NCI-H2227 treated with DMSO at 0.1 percent for 48 hours (cell line): ENCODE results near the gene ZC3H18.
"Not testable (repeated sequence)": the region's sequence is repeated elsewhere in the genome, so short reads cannot be mapped to it uniquely, and the experiment has no call there.

Experiments used
- DNase-seq: peaks from one replicate; lab custom pipeline; 2025; lab: John Stamatoyannopoulos, UW

The ZC3H18 gene

DNA sequence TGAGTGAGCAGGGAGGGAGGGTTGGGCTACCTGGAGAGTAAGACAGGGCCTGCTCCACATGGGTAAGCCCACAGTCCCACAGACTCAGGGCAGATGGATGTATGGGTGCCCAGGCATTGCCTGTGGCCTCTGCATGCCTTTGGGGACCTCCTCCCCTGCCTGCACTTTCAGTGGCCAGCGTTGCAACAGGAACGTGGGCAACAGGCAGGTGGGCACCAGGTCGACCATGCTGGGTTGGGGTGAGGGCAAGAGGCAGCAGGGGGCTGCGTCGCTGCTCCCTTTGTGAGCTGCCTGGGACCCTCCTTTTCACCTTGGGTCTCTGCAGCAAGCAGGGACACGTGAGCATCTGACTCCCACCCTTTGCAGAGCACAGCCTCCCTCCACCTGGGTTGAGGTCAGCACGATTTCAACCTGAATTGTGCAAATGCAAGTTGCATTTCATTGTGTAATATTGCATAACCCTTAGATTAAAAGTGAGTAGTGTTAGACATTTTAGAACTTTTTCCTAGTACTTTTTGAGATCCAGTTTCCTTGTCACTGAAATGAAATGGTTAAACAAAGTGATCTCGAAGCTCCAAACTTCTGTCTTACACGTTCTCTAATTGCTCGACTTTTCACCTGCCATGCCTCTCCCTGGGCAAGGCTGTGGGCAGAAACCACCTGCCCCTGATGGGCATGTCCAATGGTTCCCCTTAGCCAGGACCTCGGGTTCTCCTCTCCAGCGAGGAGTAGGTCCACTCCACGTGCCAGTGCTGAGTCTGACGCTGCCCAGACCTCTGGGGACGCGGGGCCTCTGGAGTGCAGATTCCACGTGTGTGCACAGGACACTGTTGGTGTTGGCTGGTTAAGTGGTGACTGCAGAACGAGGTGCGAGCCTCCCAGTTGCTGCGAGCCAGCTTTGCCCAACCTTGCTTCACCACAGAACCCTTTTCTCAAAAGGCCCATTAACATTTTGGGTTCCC is 35.3 kb downstream of the ZC3H18 start:
- DNase-seq, result no peak

DNA sequence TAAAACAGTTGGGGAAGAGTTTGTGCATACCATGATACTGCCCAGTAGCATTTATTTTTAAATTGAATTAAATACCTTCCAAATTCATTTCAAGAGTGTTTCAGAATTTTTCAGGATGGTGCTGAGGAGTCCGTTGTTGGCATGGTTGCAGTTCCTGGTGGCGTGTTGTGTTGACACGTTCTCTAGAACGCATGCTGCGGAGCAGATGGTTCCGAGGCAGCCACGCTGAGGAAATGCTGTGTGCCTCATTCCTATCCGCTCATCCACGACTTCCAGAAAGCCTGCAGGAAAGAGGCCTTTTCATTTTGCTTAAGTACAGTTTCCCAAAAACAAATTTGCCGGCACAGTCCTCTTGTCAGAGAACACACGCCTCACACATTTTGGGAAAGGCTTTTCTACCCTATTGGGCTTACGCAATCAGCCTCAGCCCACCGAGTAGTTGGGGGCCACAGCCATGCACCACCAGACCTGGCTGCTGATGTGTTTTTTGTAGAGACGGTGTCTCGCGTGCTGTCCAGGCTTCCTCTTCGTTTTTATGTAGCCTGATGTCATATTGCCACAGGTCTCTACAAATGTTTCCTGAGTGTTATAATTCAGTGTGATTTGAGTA is 36.0 kb downstream of the ZC3H18 start:
- DNase-seq, result no peak

DNA sequence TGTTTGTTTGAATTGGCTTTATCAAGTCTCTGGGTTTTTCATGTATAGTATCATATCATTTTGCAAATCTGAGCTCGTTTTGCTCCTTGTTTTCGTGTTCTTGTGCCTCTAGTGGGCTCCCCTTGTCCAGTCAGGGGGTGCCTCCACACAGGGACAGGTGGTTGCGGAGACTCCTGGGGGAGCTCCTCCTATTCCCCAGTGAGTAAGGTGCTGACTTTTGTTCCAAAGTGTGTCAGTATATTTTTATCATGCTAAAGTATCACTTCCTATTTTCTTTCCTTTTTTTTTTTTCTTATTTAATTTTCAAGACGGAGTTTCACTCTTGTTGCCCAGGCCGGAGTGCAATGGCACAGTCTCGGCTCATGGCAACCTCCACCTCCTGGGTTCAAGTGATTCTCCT is 37.9 kb downstream of the ZC3H18 start:
- no peak for DNase-seq

DNA sequence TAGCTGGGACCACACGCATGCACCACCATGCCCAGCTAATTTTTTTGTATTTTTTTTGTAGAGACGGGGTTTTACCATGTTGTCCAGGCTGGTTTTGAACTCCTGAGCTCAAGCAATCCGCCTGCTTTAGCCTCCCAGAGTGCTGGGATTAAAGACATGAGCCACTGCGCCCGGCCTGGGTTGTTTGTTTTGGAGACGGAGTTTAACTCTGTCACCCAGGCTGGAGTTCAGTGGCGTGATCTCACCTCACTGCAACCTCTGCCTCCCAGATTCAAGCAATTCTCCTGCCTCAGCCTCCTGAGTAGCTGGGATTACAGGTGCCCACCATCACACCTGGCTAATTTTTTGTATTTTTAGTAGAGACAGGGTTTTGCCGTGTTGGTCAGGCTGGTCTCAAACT is 39.2 kb downstream of the ZC3H18 start:
- not testable (repeated sequence) for DNase-seq

DNA sequence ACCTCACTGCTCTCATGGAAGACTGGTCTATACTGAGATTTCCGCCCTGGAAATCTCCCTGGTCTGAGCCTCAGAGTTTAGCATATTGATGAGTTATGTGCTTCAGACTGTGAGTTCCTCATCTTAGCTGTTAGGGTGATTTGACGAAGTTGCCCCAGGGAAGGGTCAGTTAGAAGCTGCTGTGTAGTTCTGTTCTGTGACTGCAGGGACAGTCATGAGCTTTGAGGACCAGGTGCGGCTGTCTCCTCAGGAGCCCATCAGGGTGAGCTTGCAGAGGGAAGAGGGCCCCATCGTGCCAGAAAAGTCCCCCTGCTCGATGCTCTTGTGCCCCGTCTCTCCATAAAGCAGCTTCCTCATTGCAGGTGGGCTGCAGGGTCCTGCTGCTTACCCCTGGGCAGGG is 39.9 kb downstream of the ZC3H18 start:
- DNase-seq, result no peak

DNA sequence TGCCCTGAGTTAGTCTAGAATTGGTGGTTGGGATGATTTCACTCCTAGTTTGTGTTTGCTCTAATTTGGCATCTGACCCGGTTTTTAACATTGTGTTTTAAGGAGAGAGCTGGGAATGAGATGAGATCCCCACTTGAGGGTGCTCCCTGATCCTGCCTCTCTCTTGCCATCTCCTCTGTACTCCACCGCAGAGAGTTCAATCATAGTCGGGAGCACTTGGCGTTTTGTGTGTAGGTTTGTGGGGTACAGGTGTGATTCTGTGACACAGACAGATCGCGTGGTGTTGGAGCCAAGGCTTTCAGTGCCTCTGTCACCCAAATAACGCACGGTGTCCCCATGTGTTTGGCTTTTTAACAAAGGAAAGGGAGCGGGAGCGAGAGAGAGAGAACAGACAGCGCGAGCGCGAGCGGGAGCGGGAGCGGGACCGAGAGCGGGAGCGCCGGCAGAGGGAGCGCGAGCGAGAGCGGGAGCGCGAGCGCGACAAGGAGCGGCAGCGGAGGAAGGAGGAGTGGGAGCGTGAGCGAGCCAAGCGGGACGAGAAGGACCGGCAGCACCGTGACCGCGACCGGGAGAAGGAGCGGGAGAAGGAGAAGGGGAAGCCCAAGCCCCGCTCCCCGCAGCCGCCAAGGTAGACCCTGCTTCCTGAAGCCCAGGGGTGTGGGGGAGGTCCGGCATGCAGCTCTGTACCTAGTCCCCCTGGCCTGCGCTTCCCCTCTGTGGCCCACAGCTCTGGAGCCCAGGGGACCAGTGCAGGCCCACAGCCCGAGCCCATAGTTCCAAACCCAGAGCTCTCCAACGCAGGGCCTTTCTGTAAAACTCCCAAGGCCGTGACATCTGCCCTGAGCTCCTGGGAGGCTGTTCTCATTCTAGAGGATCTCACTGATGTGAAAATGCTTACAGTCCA is 41.0 kb downstream of the ZC3H18 start:
- no peak for DNase-seq

DNA sequence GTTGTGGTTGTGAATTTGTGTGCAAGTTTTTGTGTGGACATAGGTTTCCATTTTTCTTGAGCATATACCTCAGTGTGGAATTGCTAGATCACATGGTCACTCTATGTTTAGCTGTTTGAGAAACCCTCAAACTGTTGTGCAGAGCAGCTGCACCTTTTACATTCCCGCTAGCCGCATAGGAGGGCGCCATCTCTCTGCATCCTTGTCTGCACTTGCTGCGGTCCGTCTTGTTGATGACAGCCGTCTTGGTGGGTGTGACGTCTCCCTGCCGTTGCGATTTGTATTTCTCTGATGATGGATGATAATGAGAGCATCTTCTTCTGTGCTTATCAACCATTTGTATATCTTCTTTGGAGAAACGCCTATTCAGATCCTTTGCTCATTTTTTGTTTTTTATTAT is 43.1 kb downstream of the ZC3H18 start:
- no peak for DNase-seq

DNA sequence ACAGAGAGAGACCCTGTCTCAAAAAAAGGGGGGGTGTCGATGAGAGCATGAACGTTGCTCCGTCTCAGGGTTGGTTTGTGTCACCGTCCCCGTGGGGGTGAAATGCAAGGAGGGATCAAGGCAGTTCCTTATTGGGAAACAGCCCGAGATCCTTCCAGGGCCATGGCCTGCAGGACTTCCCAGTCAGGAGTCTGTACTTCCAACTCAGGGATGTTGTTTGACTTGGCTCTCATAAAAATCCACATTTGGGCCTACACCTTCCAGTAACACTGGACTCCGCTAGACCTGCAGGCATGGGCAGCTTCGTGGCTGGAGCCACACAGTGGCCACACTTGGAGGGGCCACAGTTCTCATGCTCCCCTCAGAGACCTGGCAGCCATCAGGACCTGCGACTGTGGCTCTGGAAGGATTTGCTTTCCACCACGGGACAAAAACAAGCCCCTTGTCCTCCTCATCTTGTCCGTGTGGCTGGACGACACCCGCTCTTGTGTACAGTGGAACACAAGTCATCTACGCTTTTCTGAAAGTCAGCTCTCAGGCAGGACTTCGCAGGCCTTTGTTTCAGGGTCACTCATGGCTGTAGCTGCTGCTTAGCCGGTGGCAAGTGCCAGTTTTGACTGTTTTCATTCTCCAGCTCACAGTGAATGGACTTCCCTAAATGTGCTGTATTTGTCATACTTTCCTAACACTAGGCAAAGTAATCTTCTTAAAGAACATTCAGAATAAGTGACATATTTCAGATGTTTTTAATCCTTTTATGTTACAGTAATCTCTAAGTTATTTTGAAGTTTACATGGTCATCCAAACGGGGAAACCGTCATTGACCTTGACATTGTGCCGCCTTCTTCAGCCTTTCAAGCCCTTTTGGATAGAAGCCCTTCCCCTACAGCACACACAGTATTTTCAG is 44.0 kb downstream of the ZC3H18 start:
- DNase-seq, result no peak

DNA sequence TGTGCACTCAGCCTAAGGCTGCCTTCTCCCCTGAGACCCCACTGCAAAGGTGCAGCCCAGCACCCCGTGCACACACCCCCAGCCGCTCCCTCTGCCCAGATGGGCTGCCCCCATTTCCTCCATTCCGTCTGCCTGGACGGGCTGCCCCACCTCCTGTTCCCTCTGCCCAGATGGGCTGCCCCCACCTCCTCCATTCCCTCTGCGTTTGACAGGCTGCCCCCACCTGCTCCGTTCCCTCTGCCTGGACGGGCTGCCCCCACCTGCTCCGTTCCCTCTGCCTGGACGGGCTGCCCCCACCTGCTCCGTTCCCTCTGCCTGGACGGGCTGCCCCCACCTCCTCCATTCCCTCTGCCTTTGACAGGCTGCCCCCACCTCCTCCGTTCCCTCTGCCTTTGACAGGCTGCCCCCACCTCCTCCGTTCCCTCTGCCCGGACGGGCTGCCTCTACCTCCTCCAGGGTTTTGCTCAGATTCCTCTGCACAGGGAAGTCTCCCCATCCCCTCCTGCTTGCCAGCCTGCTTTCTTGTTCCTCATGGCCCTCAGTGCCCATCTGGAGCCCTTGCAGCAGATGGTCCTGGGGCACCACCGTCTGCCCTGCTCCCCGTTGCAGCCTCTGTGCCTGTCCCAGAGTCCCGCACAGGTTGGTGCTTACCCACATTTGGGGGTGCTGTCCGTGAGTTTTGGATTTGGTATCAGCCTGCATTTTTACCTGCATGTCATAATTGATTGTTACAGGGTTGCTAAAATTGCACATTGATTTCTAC is 44.8 kb downstream of the ZC3H18 start:
- DNase-seq, result no peak

DNA sequence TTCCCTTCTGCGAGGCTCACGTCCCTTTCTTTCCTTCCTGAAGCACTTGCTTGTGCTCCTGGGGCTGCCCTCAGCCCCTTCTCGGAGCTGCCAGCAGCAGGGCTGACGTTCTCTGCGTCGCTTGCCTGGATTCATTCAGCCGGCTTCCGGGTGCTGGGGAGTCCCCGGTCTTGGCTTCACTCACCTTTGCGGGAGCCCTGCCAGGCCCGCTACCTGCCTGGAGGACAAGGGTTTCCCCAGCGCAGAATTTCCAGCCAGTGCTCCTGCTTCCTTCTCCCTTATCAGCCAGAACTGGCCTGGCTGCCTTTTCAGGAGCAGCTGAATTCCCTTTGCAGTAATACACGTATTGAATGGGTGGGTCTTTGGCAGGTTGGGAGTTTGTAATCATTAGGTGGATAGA is 46.1 kb downstream of the ZC3H18 start:
- no peak for DNase-seq

DNA sequence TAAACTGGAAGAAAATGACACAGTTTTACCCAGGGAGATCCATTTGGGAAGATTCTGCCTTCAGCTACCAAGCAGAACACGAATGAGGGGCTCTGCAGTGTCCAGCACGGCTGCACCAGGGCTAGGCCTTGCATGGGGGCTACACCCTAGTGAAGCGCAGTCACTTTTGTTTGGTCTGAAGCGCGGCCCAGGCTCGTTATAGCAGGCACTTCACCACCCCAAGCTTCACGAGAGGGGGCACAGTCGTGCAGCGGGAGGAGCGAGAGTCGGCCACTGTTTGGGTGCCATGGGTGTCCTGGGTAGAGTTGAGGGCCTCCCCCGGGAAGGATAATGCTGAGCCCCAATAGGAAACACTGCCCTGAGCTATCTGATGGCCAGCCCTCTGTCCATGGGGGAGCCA is 46.5 kb downstream of the ZC3H18 start:
- DNase-seq, result no peak

DNA sequence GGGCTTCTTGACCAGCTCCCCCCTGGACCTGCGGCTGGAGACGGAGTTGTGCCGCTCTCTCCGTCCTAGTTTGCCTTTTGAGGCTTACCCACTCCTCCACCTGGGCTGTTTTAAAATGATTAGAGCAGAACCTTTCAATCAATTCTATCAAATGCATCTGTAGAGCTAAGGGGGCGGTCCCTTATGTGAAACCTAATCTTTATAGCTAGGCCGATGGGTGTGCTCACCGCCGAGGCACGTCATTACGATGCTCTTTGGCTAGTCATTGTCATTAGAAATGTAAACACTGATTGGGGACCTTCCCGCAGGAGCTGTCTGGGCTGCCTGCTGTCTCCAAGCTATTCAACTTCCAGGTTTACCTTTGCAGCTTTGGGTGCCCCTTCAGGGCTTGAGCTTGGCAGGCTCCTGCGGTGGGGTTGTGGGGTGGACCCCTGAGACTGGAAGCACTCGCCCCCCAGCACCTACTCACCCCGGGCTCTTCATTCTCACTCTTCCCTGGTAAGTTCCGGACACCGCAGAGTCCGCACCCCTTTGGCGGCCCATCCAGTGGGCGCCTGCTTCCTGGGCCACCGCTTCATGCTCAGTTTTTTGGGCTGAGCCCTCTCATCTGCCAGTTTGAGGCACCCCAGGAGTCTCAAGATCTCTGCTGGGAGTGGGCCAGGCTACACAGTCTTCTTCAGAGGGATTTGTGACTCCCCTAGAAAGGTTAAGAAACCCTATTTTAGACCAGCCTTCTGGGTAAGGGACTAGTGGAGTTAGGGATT is 47.2 kb downstream of the ZC3H18 start:
- DNase-seq, result no peak

DNA sequence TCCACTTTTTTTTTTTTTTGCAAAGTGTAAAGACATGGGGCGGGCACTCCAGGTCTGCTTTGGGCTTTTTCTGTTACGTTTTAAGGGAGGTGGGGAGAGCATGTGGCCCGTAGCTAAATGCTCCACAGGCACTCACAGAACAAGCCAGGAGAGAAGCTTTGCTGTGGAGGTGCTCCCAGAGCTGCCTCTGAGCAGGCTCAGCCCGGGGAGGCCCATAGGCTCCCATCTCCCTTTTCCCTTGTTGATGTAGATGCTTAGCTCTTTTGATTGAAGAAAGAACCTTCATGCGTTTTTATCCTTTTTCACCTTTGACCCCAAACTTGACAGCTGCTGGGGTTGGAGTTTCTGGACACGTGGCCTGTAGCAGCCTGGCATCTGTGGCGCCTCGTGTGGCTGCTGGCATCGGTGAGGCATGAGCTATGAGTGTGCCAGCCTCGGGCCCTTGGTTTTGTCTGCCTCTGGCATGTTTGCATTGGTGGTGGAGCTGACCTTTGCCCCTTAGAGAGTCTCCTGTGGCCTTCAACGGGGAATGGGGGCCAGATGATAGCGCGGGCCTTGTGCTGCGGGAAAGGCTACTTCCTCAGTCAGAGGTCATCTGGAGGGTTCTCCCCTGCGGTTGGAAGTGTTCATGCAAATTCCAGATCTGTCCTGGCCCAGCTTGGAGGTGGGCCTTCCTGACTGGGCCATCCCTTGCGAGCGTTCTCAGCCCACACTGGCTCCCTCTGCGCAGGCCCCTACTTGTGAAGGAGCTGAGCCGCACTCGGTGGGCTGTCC is 48.2 kb downstream of the ZC3H18 start:
- DNase-seq, result no peak

DNA sequence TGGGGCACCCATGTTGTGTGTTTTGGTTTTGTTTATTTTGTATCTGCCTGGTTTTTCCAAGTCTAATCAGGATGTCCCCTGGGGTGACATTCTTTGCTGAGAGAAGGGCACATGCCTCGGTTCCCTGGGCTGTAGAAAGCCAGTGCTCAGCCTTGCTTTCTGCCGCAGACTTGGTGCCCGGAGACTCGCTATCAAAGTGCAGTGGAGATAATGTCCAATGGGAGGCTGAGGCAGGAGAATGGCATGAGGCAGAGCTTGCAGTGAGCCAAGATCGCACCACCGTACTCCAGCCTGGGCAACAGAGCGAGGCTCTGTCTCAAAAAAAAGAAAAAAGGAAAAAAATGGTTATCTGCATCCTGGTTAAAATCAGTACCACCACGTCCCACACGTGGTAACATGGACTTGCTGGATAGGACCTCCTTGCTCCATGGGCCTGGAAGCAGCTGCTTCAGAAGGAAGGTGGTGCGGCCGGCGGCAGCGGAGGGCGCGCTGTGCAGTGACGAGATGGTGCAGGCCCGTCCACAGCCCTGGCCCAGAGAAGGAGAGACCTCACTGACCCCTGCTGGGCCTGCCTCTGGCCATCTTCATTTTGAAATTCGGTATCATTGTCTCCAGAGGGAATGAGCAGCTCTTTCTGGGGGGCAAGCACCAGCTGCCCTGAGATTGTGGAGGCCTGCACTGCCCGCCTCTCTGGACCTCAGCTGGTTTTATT is 48.9 kb downstream of the ZC3H18 start:
- DNase-seq, result no peak

DNA sequence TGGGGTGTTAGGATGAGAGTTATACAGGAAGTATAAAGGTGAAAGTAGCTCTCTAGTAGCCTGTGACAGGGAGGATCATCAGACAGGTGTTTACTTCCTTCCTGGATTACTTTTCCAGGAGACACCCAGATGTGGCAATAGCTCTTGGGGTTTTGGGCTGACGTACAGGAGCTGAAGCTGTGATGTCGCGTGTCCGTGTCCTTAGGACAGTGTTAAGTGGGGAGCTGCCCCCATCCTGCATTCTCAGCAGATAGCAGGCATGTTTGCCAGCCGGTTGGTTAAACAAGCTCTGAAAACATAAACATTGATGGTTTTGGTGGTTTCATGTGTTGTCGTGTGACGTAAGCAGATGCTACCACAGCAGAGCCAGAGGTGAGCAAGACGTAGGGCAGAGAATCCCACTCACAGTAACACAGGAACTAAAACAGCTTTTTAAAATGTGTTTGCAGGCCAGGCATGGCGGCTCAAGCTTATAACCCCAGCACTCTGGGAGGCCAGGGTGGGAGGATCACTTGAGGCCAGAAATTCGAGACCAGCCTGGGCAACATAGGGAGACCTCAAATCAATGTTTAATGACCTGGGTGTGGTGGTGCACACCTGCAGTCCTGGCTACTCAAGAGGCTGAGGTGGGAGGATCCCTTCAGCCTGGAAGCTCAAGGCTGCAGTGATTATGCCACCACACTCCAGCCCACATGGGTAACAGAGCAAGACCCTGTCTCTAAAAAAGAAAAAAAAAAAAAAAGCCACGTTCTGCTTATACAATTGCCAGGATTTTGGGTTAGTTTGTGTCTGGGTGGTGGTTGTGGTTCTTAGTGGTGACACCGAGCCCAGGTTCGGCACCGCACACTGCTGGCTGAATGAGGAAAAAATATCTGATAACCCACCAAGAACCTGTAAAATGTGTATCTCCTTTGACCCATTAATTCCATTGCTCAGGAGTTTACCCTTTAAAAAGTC is 49.9 kb downstream of the ZC3H18 start:
- no peak for DNase-seq

DNA sequence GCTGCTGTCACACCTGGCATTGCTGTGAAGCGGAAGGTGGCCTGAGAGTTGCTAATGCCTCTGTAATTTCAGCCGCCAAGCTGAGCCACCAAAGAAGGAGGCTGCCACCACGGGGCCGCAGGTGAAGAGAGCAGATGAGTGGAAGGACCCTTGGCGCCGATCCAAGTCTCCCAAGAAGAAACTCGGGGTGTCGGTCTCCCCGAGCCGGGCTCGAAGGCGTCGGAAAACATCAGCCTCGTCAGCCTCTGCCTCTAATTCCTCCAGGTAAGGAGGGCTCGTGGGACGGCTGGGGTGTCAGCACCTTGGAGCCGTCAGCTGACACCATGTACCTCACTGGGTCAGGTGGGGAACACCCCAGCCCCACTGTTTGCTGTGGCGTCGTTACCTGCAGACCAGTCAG is 51.9 kb downstream of the ZC3H18 start:
- no peak for DNase-seq

DNA sequence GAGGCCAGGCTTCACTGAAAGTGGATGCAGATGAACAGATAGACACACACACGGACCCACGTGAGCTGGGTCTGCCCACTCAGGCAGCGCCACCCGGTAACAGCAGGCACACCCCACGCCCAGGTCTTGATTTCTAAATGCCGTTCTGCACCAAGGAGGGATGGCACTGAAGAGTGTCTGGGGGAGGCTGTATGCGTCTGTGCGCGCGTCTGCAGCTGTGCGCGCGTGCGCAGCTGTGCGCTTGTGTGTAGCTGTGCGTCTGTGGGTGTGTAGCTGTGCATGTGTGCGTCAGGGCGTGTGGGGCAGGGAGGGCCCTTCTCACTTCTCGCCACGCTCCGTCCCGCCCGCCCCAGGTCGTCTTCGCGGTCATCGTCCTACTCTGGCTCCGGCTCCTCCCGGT is 52.7 kb downstream of the ZC3H18 start:
- DNase-seq, result no peak
